Measurements from ENCODE around the gene ANKFY1.

DNA sequence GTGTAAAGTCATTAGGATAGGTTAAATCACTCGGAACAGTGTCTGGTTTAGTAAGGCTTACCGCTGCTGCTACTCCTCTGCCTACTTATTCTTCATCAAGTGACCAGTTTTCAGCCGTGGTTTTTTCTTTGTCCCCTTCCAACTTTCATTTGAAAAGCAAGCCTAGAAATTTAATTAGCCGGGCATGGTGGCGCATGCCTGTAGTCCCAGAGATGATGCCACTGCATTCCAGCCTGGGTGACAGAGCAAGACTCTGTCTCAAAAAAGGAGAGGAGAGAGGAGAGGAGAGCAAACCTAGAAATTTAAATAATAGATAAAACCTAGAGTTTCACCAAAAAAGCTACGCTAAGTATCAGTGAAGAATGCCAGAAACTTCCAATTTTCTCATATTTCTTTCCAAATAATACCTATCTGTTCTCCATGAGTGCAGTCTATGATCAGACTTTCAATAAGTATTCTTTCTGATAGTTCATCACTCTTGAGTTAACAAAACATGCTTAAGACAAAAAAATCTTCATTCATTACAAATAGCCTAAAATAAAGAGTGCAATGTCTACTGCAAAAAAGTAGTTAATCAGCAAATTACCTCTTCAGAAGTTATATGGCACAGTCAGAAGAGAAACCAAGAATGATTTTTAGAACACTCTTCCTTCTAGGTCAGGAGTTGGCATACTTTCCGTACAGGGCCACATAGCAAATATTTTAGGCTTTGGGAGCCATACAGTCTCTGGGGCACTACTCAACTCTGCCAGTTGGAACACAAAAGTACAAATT is 15.1 kb downstream of the ANKFY1 start:
- TF ChIP-seq, protein P1, sequence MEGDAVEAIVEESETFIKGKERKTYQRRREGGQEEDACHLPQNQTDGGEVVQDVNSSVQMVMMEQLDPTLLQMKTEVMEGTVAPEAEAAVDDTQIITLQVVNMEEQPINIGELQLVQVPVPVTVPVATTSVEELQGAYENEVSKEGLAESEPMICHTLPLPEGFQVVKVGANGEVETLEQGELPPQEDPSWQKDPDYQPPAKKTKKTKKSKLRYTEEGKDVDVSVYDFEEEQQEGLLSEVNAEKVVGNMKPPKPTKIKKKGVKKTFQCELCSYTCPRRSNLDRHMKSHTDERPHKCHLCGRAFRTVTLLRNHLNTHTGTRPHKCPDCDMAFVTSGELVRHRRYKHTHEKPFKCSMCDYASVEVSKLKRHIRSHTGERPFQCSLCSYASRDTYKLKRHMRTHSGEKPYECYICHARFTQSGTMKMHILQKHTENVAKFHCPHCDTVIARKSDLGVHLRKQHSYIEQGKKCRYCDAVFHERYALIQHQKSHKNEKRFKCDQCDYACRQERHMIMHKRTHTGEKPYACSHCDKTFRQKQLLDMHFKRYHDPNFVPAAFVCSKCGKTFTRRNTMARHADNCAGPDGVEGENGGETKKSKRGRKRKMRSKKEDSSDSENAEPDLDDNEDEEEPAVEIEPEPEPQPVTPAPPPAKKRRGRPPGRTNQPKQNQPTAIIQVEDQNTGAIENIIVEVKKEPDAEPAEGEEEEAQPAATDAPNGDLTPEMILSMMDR (IDR thresholded peaks at IDR 0.05): no peak
- TF ChIP-seq POLR2AphosphoS5 (IDR thresholded peaks at IDR 0.05) (no peak), POLR2A (IDR thresholded peaks at IDR 0.05) (no peak)
